CD4-positive, alpha-beta T cell (primary cell): ENCODE data around the gene MYO5A. TPM values are rescaled to one million over a fixed set of nuclear protein-coding genes. Genes with fewer than 3 reads are reported as not detected.

Experiments used
- ATAC-seq: fragments of 200-7000 bp; cut with Tn5 transposase; one replicate; pipeline ENCODE4 v1.10.0; 2022; ENCODE audit warnings: mild to moderate bottlenecking; ENCODE audit not compliant: poor library complexity
- CTCF ChIA-PET: fragments of 350-600 bp; sonication (Branson Sonifier 250); formaldehyde crosslinking; loops from one replicate; lab custom pipeline; 2021; ENCODE audit warnings: antibody characterized with exemption, inconsistent platforms; lab: Charles Lee
- POLR2A ChIA-PET: fragments of 350-600 bp; sonication (Branson Sonifier 250); formaldehyde crosslinking; loops from one replicate; lab custom pipeline; 2021; ENCODE audit warnings: antibody characterized with exemption, inconsistent platforms; lab: Charles Lee
- DNase-seq, 14 experiments: peaks; one replicate each; pipeline ENCODE4 v3.0.0-alpha.2; 2013 to 2020; ENCODE audit warnings: mixed read lengths in 2 of 14
- H3K27ac ChIP-seq, 2 donors: one replicate each; pipeline versions ENCODE4 v1.5.1 to v1.7.0; 2013; ENCODE audit warnings: low read length in 2 of 2, low read depth in 1 of 2, mild to moderate bottlenecking in 1 of 2
- H3K27me3 ChIP-seq, 2 experiments: 1 replicate in 1 of 2; 2 replicates in 1 of 2; pipeline versions ENCODE4 v1.6.1 to v1.7.0; 2013; ENCODE audit warnings: low read length in 2 of 2, control low read depth in 1 of 2, mild to moderate bottlenecking in 1 of 2, moderate library complexity in 1 of 2; ENCODE audit not compliant: insufficient read depth in 2 of 2, control insufficient read depth in 1 of 2
- H3K36me3 ChIP-seq: one replicate; pipeline ENCODE4 v1.6.1; 2013; ENCODE audit warnings: low read length, control low read depth; ENCODE audit not compliant: insufficient read depth
- H3K4me1 ChIP-seq: one replicate; pipeline ENCODE4 v1.6.1; 2013; ENCODE audit warnings: low read length, control low read depth; ENCODE audit not compliant: insufficient read depth
- H3K4me3 ChIP-seq: one replicate; pipeline ENCODE4 v1.5.1; 2013; ENCODE audit warnings: mild to moderate bottlenecking, low read length, moderate library complexity
- H3K9me3 ChIP-seq, 2 experiments: 1 replicate in 1 of 2; 2 replicates in 1 of 2; pipeline versions ENCODE4 v1.6.1 to v1.7.0; 2013; ENCODE audit warnings: low read length in 2 of 2, mild to moderate bottlenecking in 2 of 2, control low read depth in 1 of 2, moderate library complexity in 1 of 2; ENCODE audit not compliant: control insufficient read depth in 1 of 2, insufficient read depth in 1 of 2
- H3K27ac Mint-ChIP-seq: one replicate; pipeline ENCODE4 v1.8.0; 2020; ENCODE audit warnings: mixed read lengths
- H3K27me3 Mint-ChIP-seq: one replicate; pipeline ENCODE4 v1.8.0; 2021; ENCODE audit warnings: mixed read lengths
- H3K36me3 Mint-ChIP-seq: one replicate; pipeline ENCODE4 v1.8.0; 2021; ENCODE audit warnings: low read depth, mixed read lengths
- H3K4me1 Mint-ChIP-seq: one replicate; pipeline ENCODE4 v1.8.0; 2021; ENCODE audit warnings: low read depth, mixed read lengths
- H3K4me3 Mint-ChIP-seq: one replicate; pipeline ENCODE4 v1.8.0; 2020; ENCODE audit warnings: mild to moderate bottlenecking, mixed read lengths
- H3K9me3 Mint-ChIP-seq: one replicate; pipeline ENCODE4 v1.8.0; 2020; ENCODE audit warnings: mixed read lengths
- CTCF ChIP-seq: fragments of 200-600 bp; IDR thresholded peaks from one replicate; pipeline ENCODE4 v1.8.0; 2022; ENCODE audit warnings: antibody characterized with exemption, mild to moderate bottlenecking
- intact Hi-C, 2 experiments: fragments of 100-400 bp; cut with DNase I in 1 of 2; cut with micrococcal nuclease in 1 of 2; formaldehyde crosslinking; loops; one replicate each; pipeline versions ENCODE4 v1.15.1 to v1.9.0; 2023 to 2025; cut with DNase I, micrococcal nuclease
- total RNA-seq, 174 experiments: library from RNA in 2 of 174; stranded (reverse) in 2 of 174; gene quantifications; one replicate each; pipeline ENCODE4 v1.2.3 and lab custom pipeline; 2021 to 2026

MYO5A gene
- total RNA-seq, 2 experiments from 2014 or later = 25.5 TPM

GRCh38 chr15:52437646-52438045 is 91.0 kb downstream of the MYO5A start:
- intact Hi-C loops = no loop called here
- DNase-seq = no peak
- H3K4me1 Mint-ChIP-seq = peaks cover 48% of the 10 kb centered on the region
- H3K27me3 Mint-ChIP-seq = no peaks in the 10 kb centered on the region
- ChIA-PET CTCF (interaction anchor here (0.6 to 0.8 kb wide), 2 partner anchors 27 to 251 kb away, joined by 4 to 6 read pairs; no protein-coding TSS in a partner anchor), POLR2A (no interaction called here)
- H3K36me3 Mint-ChIP-seq = no peaks in the 10 kb centered on the region
- Histone ChIP-seq H3K27me3 (no peaks in the 10 kb centered on the region), H3K4me3 (no peak overlapping the region), H3K36me3 (no peaks in the 10 kb centered on the region), H3K27ac (no peak overlapping the region), H3K9me3 (no peaks in the 10 kb centered on the region), H3K4me1 (peaks cover 12% of the 10 kb centered on the region)
- no peaks in the 10 kb centered on the region for H3K9me3 Mint-ChIP-seq
- H3K27ac Mint-ChIP-seq = no peak overlapping the region
- TF ChIP-seq CTCF = no peak
- H3K4me3 Mint-ChIP-seq = no peak overlapping the region
- ATAC-seq = no peak

- Histone ChIP-seq H3K27ac (no peak overlapping the region), H3K9me3 (no peaks in the 10 kb centered on the region), H3K4me3 (no peak overlapping the region), H3K36me3 (no peaks in the 10 kb centered on the region), H3K27me3 (no peaks in the 10 kb centered on the region), H3K4me1 (peaks cover 9% of the 10 kb centered on the region)
- H3K4me3 Mint-ChIP-seq = no peak overlapping the region
- ATAC-seq = no peak
- H3K36me3 Mint-ChIP-seq = no peaks in the 10 kb centered on the region
- ChIA-PET CTCF (interaction anchor here (0.6 to 0.8 kb wide), 2 partner anchors 28 to 252 kb away, joined by 4 to 6 read pairs; no protein-coding TSS in a partner anchor), POLR2A (no interaction called here)
- no peak for DNase-seq
- no peaks in the 10 kb centered on the region for H3K9me3 Mint-ChIP-seq
- no peak overlapping the region for H3K27ac Mint-ChIP-seq
- no peak for TF ChIP-seq CTCF
- no peaks in the 10 kb centered on the region for H3K27me3 Mint-ChIP-seq
- intact Hi-C loops = no loop called here
- H3K4me1 Mint-ChIP-seq = peaks cover 45% of the 10 kb centered on the region
These were observed 91.7 kb downstream of the MYO5A start for GRCh38 chr15:52436981-52437380.

- Histone ChIP-seq H3K9me3 (no peaks in the 10 kb centered on the region), H3K36me3 (no peaks in the 10 kb centered on the region), H3K27ac (no peak overlapping the region), H3K4me1 (peaks cover 8% of the 10 kb centered on the region), H3K27me3 (no peaks in the 10 kb centered on the region), H3K4me3 (no peak overlapping the region)
- H3K4me1 Mint-ChIP-seq = peaks cover 33% of the 10 kb centered on the region
- intact Hi-C loops = loop anchor here in 1 of 2 experiments (2.0 kb wide), 1 partner anchor 38 kb away; no protein-coding TSS in a partner anchor
- H3K36me3 Mint-ChIP-seq = peaks cover 6% of the 10 kb centered on the region
- ChIA-PET CTCF (interaction anchor here (1.1 to 1.7 kb wide), 2 partner anchors 9 to 15 kb away, joined by 6 read pairs; no protein-coding TSS in a partner anchor), POLR2A (no interaction called here)
- no peaks in the 10 kb centered on the region for H3K27me3 Mint-ChIP-seq
- H3K9me3 Mint-ChIP-seq = no peaks in the 10 kb centered on the region
- ATAC-seq = no peak
- no peak overlapping the region for H3K27ac Mint-ChIP-seq
- TF ChIP-seq CTCF = no peak
- DNase-seq = no peak
- no peak overlapping the region for H3K4me3 Mint-ChIP-seq
These were observed 93.8 kb downstream of the MYO5A start for GRCh38 chr15:52434885-52435284.
